ENCODE measurements around the gene PKHD1. TPM values are rescaled to one million over a fixed set of nuclear protein-coding genes. Genes with fewer than 3 reads are reported as not detected.

Gene PKHD1
- total RNA-seq, 1 experiment from 2014 or later = 0.43 TPM

DNA sequence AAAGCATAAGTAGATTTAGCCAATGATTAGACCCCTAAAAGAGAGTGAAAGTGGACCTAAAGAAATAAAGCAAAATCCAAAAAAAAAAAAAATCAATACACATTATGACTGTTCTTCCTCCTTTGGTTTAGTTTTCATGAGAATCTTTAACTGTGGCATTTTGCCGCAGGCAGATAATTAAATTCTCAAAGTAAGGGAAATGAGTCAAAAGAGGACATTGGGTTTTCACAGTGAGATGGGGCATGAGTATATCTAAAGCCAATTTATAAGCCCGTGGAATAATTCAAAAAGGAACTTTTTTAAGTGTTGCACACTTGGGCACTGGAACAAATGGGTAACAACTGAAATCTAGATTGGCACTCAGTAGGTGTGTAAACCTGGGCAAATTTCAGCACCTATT, 230.3 kb downstream of the PKHD1 start:
- POLR2A ChIA-PET (ENCODE audit: low non-redundant PET) = no interaction called here
- TF ChIP-seq EZH2 (IDR thresholded peaks at IDR 0.05; ENCODE audit: borderline replicate concordance, low read depth, low read length, poor library complexity, severe bottlenecking) = no peak
- TF ChIP-seq, protein P1, sequence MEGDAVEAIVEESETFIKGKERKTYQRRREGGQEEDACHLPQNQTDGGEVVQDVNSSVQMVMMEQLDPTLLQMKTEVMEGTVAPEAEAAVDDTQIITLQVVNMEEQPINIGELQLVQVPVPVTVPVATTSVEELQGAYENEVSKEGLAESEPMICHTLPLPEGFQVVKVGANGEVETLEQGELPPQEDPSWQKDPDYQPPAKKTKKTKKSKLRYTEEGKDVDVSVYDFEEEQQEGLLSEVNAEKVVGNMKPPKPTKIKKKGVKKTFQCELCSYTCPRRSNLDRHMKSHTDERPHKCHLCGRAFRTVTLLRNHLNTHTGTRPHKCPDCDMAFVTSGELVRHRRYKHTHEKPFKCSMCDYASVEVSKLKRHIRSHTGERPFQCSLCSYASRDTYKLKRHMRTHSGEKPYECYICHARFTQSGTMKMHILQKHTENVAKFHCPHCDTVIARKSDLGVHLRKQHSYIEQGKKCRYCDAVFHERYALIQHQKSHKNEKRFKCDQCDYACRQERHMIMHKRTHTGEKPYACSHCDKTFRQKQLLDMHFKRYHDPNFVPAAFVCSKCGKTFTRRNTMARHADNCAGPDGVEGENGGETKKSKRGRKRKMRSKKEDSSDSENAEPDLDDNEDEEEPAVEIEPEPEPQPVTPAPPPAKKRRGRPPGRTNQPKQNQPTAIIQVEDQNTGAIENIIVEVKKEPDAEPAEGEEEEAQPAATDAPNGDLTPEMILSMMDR (conservative IDR thresholded peaks at IDR 0.05; ENCODE audit: low read depth, low read length) = no peak
- H3K9me3 ChIP-seq (ENCODE audit: low read depth, low read length, poor library complexity, severe bottlenecking) = no peaks in the 10 kb centered on the region
- DNase-seq (ENCODE audit: low spot score) = peak; percentile 32
- CTCF ChIA-PET = no interaction called here
- H3K36me3 ChIP-seq (ENCODE audit: insufficient read depth, low read length, poor library complexity, severe bottlenecking) = no peaks in the 10 kb centered on the region
- H3K27me3 ChIP-seq (replicated peaks; ENCODE audit: insufficient read depth, low read depth, low read length, poor library complexity) = no peaks in the 10 kb centered on the region
- no TSS peak for BruUV-seq (replicated peaks)
- H3K4me1 ChIP-seq (ENCODE audit: insufficient read depth, low read length, poor library complexity, severe bottlenecking) = no peaks in the 10 kb centered on the region
- no peak overlapping the region for H3K27ac ChIP-seq (ENCODE audit: low read depth, low read length, poor library complexity, severe bottlenecking)
- no peak overlapping the region for H3K4me3 ChIP-seq (ENCODE audit: low read depth, low read length, poor library complexity, severe bottlenecking)
- intact Hi-C loops (cut with micrococcal nuclease; ENCODE audit: unreplicated experiment) = loop anchor here (10.0 kb wide), 1 partner anchor 378 kb away; no protein-coding TSS in a partner anchor

DNA sequence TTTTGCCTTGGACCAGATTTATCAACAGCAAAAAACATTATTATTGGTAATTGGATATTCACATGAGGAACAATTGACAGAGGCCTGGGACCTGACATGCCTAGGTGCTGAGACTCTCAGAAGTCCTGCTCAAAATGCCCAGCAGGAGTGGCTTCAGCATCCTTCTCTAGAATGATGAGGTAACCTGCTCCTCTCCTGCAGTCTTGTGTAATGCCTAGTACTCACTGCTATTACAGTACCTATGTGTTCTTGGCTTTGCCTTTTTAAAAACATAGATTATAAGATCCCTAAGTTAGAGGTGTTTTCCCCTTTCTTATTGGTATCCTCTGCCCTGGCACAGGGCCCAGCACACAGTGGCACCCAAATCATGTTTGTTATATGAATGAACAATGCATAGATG, 230.9 kb downstream of the PKHD1 start:
- POLR2A ChIA-PET (ENCODE audit: low non-redundant PET) = no interaction called here
- H3K27me3 ChIP-seq (replicated peaks; ENCODE audit: insufficient read depth, low read depth, low read length, poor library complexity) = no peaks in the 10 kb centered on the region
- no peak overlapping the region for H3K27ac ChIP-seq (ENCODE audit: low read depth, low read length, poor library complexity, severe bottlenecking)
- H3K4me3 ChIP-seq (ENCODE audit: low read depth, low read length, poor library complexity, severe bottlenecking) = no peak overlapping the region
- intact Hi-C loops (cut with micrococcal nuclease; ENCODE audit: unreplicated experiment) = loop anchor here (10.0 kb wide), 1 partner anchor 378 kb away; no protein-coding TSS in a partner anchor
- no peaks in the 10 kb centered on the region for H3K4me1 ChIP-seq (ENCODE audit: insufficient read depth, low read length, poor library complexity, severe bottlenecking)
- H3K36me3 ChIP-seq (ENCODE audit: insufficient read depth, low read length, poor library complexity, severe bottlenecking) = no peaks in the 10 kb centered on the region
- CTCF ChIA-PET = no interaction called here
- DNase-seq (ENCODE audit: low spot score) = no peak
- BruUV-seq (replicated peaks) = no TSS peak
- TF ChIP-seq, protein P1 (conservative IDR thresholded peaks at IDR 0.05; ENCODE audit: low read depth, low read length) = no peak
- TF ChIP-seq EZH2 (IDR thresholded peaks at IDR 0.05; ENCODE audit: borderline replicate concordance, low read depth, low read length, poor library complexity, severe bottlenecking) = no peak
- H3K9me3 ChIP-seq (ENCODE audit: low read depth, low read length, poor library complexity, severe bottlenecking) = no peaks in the 10 kb centered on the region

DNA sequence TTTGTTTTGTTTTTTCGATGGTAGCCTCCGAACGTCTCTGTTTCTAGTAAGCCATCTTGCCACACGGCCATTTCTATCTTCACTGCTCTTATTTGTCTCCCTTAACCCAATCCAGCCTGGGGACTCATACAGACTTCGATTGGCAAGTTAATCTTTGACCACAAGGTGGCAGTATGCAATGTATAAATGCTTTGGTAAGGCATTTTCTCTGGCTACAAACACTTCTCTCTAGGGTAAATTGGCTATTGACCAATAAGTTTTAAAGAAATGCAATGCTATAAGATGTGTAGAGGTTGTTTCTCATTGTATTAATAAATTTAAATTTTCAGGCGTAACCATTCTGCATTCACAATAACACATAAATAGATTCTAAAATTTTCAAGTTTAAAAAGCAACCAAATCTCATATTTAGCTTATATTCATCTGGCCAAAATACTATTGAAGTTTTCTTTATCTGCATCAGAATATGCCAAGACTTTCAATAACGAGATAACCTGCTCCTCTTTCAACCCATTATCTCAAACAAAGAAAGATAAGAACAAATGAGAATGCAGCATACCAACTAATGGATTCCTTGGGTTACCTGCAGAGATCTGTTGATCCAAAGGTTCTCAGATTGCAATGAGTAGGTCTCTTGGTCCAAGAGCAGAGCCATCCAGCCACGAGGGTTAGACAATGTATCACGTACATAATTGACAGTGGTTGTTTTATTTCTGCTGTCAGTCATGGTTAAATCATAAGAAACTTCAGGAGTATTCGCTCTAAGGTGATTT, 231.9 kb downstream of the PKHD1 start:
- intact Hi-C loops (cut with micrococcal nuclease; ENCODE audit: unreplicated experiment) = loop anchor here (1.0 to 10.0 kb wide), 4 partner anchors 104 to 379 kb away; no protein-coding TSS in a partner anchor
- no peak overlapping the region for H3K4me3 ChIP-seq (ENCODE audit: low read depth, low read length, poor library complexity, severe bottlenecking)
- TF ChIP-seq, protein P1 (conservative IDR thresholded peaks at IDR 0.05; ENCODE audit: low read depth, low read length) = peak; percentile 87
- no peak for TF ChIP-seq EZH2 (IDR thresholded peaks at IDR 0.05; ENCODE audit: borderline replicate concordance, low read depth, low read length, poor library complexity, severe bottlenecking)
- POLR2A ChIA-PET (ENCODE audit: low non-redundant PET) = no interaction called here
- H3K27ac ChIP-seq (ENCODE audit: low read depth, low read length, poor library complexity, severe bottlenecking) = no peak overlapping the region
- no TSS peak for BruUV-seq (replicated peaks)
- CTCF ChIA-PET = interaction anchor here (1.1 to 2.0 kb wide), 2 partner anchors 12 to 103 kb away, joined by 3 to 6 read pairs; no protein-coding TSS in a partner anchor
- no peaks in the 10 kb centered on the region for H3K9me3 ChIP-seq (ENCODE audit: low read depth, low read length, poor library complexity, severe bottlenecking)
- H3K27me3 ChIP-seq (replicated peaks; ENCODE audit: insufficient read depth, low read depth, low read length, poor library complexity) = no peaks in the 10 kb centered on the region
- H3K4me1 ChIP-seq (ENCODE audit: insufficient read depth, low read length, poor library complexity, severe bottlenecking) = no peaks in the 10 kb centered on the region
- peak; percentile 90 for DNase-seq (ENCODE audit: low spot score)
- no peaks in the 10 kb centered on the region for H3K36me3 ChIP-seq (ENCODE audit: insufficient read depth, low read length, poor library complexity, severe bottlenecking)
